HG02763 (cell line): ENCODE measurements around the gene HLA-DOA.
A peak's percentile ranks its signal among the peaks of the same experiment; 100 is the strongest.

ENCODE experiments used
- ATAC-seq: cut with Tn5 transposase; IDR thresholded peaks from one replicate; pipeline ENCODE4 v1.9.1; 2021; ENCODE audit warnings: mild to moderate bottlenecking, moderate library complexity; ENCODE audit not compliant: unreplicated experiment

HLA-DOA gene

DNA sequence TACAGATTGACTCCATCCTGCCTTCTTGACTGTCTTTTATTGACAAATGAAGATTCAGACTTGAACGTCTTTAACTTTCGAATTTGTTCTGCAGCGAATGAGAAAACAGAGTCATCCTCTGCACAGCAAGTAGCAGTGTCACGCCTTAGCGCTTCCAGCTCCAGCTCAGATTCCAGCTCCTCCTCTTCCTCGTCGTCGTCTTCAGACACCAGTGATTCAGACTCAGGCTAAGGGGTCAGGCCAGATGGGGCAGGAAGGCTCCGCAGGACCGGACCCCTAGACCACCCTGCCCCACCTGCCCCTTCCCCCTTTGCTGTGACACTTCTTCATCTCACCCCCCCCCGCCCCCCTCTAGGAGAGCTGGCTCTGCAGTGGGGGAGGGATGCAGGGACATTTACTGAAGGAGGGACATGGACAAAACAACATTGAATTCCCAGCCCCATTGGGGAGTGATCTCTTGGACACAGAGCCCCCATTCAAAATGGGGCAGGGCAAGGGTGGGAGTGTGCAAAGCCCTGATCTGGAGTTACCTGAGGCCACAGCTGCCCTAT, 28.8 kb downstream of the HLA-DOA start:
- no peak for ATAC-seq

- ATAC-seq, result no peak
Measured at GRCh38 chr6:32979720-32980487, 29.5 kb downstream of the HLA-DOA start.

DNA sequence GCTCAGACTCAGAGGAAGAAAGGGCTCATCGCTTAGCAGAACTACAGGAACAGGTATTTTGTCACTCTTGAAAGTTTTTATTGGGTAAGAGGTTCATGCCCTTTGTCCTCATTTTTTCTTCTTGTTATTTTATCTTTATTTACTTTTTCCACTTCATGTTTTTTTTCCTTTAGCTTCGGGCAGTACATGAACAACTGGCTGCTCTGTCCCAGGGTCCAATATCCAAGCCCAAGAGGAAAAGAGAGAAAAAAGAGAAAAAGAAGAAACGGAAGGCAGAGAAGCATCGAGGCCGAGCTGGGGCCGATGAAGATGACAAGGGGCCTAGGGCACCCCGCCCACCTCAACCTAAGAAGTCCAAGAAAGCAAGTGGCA, 31.5 kb downstream of the HLA-DOA start:
- ATAC-seq, result no peak

GRCh38 chr6:32977272-32977952, 32.0 kb downstream of the HLA-DOA start:
- no peak for ATAC-seq

GRCh38 chr6:32976334-32977069, 32.9 kb downstream of the HLA-DOA start:
- no peak for ATAC-seq

DNA sequence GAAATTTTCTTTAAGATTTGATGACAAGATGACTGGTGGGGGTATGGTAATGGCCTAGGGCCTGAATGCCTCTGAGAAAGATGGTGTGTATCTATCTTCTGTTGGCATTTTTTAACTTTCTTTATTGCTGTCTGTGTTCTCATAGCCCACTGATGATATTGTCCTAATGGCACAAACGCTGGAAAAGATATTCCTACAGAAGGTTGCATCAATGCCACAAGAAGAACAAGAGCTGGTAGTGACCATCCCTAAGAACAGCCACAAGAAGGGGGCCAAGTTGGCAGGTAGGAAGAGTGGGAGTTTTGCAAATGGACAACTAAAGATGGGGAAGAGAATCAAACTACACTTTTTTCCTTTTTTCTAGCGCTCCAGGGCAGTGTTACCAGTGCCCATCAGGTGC, 33.5 kb downstream of the HLA-DOA start:
- no peak for ATAC-seq

- no peak for ATAC-seq
Measured at GRCh38 chr6:32974541-32975308, 34.7 kb downstream of the HLA-DOA start.

DNA sequence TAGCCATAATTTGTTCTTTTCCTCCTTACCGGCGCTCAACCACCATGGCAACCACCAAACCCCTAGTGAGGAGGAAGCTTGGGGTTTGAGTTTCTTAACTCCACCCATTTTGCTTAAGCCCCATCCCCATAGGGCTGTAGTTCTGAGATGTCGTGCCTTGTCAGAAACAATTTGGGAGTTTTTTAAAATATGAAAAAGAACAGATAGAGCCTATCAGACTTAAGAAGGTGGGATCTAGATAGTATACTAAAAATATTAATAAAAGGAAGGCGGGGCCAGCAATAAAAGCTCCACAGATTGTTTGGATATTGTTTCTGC, 35.4 kb downstream of the HLA-DOA start:
- no peak for ATAC-seq

DNA sequence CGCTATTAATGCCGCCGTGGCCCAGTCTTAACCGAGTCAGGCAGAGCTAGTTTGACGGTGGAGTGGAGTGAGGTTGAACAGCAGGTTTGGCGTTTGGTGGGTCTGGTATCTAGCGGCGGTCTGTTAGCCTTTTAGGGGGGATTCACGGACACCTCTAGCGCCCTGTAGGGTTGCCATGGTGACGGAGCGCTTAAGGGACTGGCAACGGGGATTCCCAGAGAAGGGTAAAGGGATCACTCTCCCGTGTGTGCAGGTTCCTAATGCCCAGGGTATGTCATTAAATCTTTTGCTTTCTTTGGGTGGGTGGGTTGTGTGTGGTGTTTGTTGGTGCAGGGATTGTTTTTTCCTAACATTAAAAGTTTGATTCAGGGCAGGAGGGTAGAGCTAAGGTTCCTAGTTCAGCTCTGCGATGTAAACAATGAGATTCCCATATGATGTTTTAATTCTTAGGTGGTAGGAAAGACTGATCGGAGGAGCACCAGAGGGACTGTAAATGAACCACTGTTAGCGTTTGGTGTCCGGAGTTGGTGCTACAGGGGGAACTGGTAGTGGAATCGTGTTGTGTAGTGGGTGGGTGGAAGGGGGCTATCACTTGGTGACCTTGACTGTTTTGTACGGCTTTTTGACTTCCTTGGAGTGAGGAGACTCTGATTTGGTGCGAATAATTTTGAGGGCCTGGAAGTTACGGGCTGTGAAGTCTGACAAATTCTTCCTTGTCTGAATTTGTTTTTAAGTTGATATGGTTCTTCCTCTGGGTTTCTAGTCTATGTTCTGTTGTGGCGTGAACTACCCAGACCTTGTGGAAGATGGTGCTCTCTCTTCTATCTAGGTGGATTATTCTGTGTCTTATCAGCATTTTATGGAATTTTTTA, 36.0 kb downstream of the HLA-DOA start:
- ATAC-seq, result no peak

GRCh38 chr6:32972353-32973143, 36.8 kb downstream of the HLA-DOA start:
- ATAC-seq, result peak; percentile 0

DNA sequence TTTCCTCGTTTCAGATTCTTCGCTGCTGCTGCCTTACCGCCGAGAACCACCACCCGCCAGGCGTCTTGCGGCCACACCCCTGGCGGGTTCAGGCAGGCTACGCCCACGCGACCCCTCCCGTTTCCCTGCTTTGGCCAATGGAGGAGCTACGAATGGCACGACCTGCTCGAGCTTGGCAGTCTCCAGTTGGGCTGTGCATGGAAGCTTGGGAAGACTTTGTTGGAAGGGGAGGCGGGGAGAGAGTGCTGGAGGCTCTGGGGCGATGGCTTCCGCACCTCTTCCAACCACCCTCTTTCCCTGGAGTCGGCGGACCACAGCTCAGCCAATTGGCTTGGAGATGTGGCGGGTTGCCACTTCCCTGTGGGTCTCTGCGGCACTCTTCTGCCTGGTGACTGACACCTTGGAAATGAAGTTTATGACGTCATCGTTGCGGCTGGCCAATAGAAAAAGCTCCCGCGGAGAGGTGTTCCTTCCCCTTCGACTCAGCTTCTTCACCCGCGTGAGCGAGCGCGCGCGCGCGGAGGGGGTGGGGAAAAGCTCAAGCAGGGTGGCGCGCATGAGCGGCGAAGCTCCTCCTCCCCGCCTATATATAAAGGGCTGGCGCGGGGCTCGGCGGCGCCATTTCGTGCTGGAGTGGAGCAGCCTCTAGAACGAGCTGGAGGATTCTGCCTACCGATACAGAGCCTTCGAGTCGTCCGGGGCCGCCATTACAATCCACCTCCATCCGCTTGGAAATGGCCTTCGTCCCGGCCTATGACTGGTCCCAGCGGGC, 37.6 kb downstream of the HLA-DOA start:
- peak; percentile 50 for ATAC-seq

GRCh38 chr6:32971242-32971580, 38.2 kb downstream of the HLA-DOA start:
- no peak for ATAC-seq

DNA sequence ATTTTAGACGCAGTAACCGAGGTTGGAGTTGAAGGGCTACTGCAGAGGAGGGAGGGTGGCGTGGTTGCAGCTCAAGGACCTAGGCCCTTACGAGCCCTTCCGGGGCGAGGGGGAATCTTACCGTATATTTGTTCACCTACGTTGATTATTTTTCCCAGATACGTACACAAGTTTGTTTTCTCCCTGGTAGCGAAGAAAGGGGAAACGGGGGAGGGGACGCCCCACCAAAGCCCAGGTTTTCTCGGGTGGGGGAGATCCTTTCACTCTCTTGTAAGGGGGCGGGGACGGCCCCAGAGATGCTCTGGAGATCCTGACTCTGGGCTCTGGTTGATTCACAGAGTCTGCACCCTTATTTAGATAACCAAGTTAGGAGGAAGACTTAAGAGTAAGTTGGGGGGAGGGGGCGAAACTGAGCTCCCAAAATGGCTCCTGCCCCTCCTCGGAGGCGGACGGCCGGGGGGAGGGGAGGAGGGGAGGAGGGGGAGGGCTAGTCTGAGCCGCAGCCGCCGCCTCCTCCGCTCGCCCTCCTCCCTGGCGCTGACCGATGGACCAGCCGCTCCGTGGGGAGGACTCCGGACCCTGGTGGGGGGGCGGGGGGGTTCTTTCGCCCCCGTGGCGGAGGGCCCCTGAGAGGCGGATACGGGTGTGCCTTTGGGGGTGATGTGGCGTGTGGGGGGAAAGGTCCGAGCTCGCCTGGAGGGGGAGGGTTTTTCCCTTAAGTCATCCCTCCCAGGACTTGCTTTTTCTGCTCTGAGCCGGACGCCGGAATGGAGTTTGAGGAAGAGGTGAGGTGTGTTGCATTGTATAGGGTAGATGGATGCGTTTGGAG, 38.8 kb downstream of the HLA-DOA start:
- no peak for ATAC-seq

DNA sequence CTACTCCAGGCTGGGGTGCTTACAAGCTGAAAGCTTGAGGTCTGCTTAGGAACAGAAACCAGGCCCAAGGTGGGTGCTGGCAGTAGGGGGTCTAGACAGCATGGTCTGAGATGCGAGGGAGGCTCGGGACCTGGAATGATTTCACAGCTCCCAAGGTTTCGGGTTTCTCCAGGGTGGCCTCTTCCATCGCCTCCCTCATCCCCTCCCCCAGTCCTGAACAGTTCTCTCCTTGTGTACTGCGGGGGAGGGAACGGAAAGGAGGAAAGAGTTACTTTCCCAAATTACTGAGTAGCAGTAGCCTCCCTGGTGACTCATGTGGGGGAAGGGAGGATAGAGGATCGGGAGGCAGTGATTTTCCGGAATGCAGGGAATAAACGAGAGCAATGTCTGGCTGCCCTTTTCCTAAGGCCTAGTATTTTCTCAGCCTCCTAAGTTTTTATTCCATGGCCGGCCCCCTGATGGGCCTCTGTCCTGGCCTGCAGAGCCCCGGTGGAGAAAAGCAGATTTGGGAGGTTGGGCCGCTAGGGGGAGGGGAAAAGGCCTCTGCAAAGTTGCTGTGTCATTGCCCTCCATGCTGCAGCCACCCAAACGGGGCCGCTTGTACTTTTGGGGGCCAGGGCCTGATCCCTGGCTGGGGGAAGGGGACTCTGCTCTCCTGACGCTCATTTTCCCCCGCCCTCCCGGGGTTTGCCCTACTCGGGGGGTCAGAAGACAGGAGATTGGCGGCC, 39.5 kb downstream of the HLA-DOA start:
- ATAC-seq, result no peak

GRCh38 chr6:32968867-32969684, 40.3 kb downstream of the HLA-DOA start:
- ATAC-seq, result no peak
